Smooth muscle cell of trachea (primary cell): ENCODE data around the gene NBPF8. TPM values are rescaled to one million over a fixed set of nuclear protein-coding genes. Genes with fewer than 3 reads are reported as not detected.

Source experiments
- total RNA-seq: library from RNA; depleted of rRNA; stranded (reverse); fragments of >200 nt; gene quantifications from 2 replicates; pipeline ENCODE4 v1.2.1, GENCODE V29; 2014

Gene NBPF8
- total RNA-seq: 15.9 and 16.4 TPM in 2 replicates

GRCh38 chr1:120414911-120415480, at the start of gene NBPF8:
TSS of gene NBPF8 (plus strand) at chr1:120415035. CDS start at chr1:120436523, 21,488 bp downstream.

Other genes with a start within 250 kb of the NBPF8 start
- 66.5 and 71.1 TPM in 2 replicates for gene SEC22B, start 238.5 kb upstream of the NBPF8 start, total RNA-seq